ENCODE data around the gene FBXW11. TPM values are rescaled to one million over a fixed set of nuclear protein-coding genes. Genes with fewer than 3 reads are reported as not detected.
A peak's percentile ranks its signal among the peaks of the same experiment; 100 is the strongest.

The FBXW11 gene
- total RNA-seq, 1 experiment from 2014 or later, result 52.2 TPM

DNA sequence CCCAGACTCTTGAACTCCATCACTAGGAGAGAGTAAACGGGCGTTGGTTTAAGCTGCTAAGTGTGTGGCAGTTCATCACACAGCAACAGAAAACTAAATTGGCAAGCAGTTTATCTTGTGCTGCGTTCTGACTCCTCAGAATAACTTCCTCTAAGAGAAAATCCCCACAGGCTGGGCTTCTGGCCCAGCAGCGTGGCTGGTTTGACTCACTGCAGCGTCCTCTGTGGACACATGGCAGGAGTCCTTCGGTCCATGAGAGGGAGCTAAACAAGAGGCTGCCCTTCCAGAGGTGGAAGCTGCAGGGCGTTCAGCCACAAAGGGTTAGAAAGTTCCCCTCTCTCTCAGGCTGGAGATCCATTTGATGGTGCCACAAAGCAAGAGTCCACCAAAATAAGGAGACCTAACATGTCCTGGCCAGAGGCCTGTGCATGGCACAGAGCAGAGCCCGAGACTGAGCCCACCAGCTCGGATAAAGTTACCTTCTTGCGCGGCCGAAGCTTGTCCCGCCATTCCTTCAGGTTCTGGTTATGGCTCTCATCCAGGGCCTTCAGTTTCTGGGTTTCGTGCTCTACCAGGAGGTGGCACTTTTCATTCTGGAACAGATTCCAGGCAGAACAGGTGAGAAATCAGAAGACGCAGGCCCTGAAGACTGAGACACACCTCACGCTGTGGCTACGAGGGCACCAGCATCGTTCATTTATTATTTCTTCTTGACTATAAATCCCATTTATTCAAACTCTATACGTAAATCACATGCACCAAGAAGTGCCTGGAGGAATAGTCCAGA, 46.2 kb upstream of the FBXW11 start:
- H3K36me3 Mint-ChIP-seq, result peaks cover 12% of the 10 kb centered on the region
- CTCF ChIA-PET, result interaction anchor here (0.7 to 2.0 kb wide), 9 partner anchors 19 to 241 kb away, joined by 3 to 7 read pairs (median 5); partner anchors contain the start of gene FBXW11
- H3K27me3 Mint-ChIP-seq (ENCODE audit: low read depth), result no peaks in the 10 kb centered on the region
- POLR2A ChIA-PET, result interaction anchor here (0.6 kb wide), 1 partner anchor 28 kb away, joined by 3 read pairs; no protein-coding TSS in a partner anchor
- TF ChIP-seq, protein P1, sequence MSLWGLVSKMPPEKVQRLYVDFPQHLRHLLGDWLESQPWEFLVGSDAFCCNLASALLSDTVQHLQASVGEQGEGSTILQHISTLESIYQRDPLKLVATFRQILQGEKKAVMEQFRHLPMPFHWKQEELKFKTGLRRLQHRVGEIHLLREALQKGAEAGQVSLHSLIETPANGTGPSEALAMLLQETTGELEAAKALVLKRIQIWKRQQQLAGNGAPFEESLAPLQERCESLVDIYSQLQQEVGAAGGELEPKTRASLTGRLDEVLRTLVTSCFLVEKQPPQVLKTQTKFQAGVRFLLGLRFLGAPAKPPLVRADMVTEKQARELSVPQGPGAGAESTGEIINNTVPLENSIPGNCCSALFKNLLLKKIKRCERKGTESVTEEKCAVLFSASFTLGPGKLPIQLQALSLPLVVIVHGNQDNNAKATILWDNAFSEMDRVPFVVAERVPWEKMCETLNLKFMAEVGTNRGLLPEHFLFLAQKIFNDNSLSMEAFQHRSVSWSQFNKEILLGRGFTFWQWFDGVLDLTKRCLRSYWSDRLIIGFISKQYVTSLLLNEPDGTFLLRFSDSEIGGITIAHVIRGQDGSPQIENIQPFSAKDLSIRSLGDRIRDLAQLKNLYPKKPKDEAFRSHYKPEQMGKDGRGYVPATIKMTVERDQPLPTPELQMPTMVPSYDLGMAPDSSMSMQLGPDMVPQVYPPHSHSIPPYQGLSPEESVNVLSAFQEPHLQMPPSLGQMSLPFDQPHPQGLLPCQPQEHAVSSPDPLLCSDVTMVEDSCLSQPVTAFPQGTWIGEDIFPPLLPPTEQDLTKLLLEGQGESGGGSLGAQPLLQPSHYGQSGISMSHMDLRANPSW (CRISPR knock-in tag; conservative IDR thresholded peaks at IDR 0.05; ENCODE audit: low read depth), result no peak
- TF ChIP-seq NFYB (CRISPR knock-in tag; conservative IDR thresholded peaks at IDR 0.05; ENCODE audit: low read depth) (no peak), PRRX2 (CRISPR knock-in tag; IDR thresholded peaks at IDR 0.05) (no peak), TEAD4 (CRISPR knock-in tag; IDR thresholded peaks at IDR 0.05) (no peak), ZNF219 (CRISPR knock-in tag; IDR thresholded peaks at IDR 0.05; ENCODE audit: borderline replicate concordance) (no peak)
- TF ChIP-seq, protein P2, sequence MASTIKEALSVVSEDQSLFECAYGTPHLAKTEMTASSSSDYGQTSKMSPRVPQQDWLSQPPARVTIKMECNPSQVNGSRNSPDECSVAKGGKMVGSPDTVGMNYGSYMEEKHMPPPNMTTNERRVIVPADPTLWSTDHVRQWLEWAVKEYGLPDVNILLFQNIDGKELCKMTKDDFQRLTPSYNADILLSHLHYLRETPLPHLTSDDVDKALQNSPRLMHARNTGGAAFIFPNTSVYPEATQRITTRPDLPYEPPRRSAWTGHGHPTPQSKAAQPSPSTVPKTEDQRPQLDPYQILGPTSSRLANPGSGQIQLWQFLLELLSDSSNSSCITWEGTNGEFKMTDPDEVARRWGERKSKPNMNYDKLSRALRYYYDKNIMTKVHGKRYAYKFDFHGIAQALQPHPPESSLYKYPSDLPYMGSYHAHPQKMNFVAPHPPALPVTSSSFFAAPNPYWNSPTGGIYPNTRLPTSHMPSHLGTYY (CRISPR knock-in tag; IDR thresholded peaks at IDR 0.05), result no peak
- TF ChIP-seq, protein P3, sequence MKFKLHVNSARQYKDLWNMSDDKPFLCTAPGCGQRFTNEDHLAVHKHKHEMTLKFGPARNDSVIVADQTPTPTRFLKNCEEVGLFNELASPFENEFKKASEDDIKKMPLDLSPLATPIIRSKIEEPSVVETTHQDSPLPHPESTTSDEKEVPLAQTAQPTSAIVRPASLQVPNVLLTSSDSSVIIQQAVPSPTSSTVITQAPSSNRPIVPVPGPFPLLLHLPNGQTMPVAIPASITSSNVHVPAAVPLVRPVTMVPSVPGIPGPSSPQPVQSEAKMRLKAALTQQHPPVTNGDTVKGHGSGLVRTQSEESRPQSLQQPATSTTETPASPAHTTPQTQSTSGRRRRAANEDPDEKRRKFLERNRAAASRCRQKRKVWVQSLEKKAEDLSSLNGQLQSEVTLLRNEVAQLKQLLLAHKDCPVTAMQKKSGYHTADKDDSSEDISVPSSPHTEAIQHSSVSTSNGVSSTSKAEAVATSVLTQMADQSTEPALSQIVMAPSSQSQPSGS (CRISPR knock-in tag; IDR thresholded peaks at IDR 0.05; ENCODE audit: borderline replicate concordance, low read depth), result no peak
- TF ChIP-seq, protein P4, sequence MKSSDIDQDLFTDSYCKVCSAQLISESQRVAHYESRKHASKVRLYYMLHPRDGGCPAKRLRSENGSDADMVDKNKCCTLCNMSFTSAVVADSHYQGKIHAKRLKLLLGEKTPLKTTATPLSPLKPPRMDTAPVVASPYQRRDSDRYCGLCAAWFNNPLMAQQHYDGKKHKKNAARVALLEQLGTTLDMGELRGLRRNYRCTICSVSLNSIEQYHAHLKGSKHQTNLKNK (CRISPR knock-in tag; IDR thresholded peaks at IDR 0.05), result no peak
- H3K9me3 Mint-ChIP-seq, result no peaks in the 10 kb centered on the region
- H3K4me1 Mint-ChIP-seq, result peaks cover 17% of the 10 kb centered on the region
- no peak for DNase-seq (ENCODE audit: low spot score)
- no peak; the same call in 1 of the 2 replicates for ATAC-seq
- H3K27ac Mint-ChIP-seq, result no peak overlapping the region
- H3K4me3 Mint-ChIP-seq, result no peak overlapping the region

DNA sequence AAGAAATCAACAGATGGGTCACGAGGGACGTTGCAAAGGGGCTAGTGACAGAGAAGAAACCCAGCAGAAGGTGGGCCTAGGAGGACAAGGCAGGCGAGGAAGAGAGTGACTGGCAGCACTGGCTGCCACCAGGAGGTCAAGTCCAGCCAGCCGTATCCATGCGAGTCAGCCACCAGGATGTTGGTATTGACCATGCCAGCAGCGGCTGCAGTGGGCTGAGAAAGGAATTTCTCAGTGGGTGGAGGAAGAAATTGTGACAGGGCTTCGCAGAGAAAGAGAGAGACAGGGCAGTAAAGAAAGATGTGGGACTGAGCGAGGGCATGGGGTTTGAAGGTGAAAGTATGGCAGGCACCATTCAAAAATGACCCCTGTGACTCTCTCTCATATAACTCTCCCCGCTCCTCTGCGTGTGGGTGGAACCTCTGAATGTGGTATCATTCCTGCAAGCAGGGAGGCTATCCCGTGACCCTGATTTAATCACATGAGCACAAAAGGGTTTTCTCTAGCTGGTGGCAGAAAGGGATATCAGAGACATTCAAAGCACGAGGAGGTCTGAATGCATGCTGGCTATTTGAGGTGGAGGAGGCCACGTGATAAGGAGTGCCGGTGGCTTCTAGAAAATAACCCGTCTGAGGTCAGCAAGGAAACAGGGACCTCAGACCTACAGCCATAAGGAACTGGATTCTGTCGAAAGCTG, 45.4 kb upstream of the FBXW11 start:
- Mint-ChIP-seq H3K4me1 (peaks cover 17% of the 10 kb centered on the region), H3K27me3 (ENCODE audit: low read depth) (no peaks in the 10 kb centered on the region), H3K36me3 (peaks cover 12% of the 10 kb centered on the region), H3K27ac (peak overlapping the region; percentile 78; the same call in 1 of the 2 replicates), H3K4me3 (no peak overlapping the region), H3K9me3 (no peaks in the 10 kb centered on the region)
- ChIA-PET CTCF (interaction anchor here (0.8 to 1.5 kb wide), 5 partner anchors 20 to 140 kb away, joined by 3 to 7 read pairs (median 6); partner anchors contain the start of gene FBXW11), POLR2A (no interaction called here)
- DNase-seq (ENCODE audit: low spot score) (no peak), ATAC-seq (no peak)
- TF ChIP-seq, protein P5, sequence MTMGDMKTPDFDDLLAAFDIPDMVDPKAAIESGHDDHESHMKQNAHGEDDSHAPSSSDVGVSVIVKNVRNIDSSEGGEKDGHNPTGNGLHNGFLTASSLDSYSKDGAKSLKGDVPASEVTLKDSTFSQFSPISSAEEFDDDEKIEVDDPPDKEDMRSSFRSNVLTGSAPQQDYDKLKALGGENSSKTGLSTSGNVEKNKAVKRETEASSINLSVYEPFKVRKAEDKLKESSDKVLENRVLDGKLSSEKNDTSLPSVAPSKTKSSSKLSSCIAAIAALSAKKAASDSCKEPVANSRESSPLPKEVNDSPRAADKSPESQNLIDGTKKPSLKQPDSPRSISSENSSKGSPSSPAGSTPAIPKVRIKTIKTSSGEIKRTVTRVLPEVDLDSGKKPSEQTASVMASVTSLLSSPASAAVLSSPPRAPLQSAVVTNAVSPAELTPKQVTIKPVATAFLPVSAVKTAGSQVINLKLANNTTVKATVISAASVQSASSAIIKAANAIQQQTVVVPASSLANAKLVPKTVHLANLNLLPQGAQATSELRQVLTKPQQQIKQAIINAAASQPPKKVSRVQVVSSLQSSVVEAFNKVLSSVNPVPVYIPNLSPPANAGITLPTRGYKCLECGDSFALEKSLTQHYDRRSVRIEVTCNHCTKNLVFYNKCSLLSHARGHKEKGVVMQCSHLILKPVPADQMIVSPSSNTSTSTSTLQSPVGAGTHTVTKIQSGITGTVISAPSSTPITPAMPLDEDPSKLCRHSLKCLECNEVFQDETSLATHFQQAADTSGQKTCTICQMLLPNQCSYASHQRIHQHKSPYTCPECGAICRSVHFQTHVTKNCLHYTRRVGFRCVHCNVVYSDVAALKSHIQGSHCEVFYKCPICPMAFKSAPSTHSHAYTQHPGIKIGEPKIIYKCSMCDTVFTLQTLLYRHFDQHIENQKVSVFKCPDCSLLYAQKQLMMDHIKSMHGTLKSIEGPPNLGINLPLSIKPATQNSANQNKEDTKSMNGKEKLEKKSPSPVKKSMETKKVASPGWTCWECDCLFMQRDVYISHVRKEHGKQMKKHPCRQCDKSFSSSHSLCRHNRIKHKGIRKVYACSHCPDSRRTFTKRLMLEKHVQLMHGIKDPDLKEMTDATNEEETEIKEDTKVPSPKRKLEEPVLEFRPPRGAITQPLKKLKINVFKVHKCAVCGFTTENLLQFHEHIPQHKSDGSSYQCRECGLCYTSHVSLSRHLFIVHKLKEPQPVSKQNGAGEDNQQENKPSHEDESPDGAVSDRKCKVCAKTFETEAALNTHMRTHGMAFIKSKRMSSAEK (CRISPR knock-in tag; IDR thresholded peaks at IDR 0.05; ENCODE audit: borderline replicate concordance), result no peak
- TF ChIP-seq, protein P6, sequence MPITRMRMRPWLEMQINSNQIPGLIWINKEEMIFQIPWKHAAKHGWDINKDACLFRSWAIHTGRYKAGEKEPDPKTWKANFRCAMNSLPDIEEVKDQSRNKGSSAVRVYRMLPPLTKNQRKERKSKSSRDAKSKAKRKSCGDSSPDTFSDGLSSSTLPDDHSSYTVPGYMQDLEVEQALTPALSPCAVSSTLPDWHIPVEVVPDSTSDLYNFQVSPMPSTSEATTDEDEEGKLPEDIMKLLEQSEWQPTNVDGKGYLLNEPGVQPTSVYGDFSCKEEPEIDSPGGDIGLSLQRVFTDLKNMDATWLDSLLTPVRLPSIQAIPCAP (CRISPR knock-in tag; IDR thresholded peaks at IDR 0.05), result no peak
- TF ChIP-seq EMX1 (CRISPR knock-in tag; IDR thresholded peaks at IDR 0.05) (no peak), CREM (CRISPR knock-in tag; IDR thresholded peaks at IDR 0.05) (no peak)
- TF ChIP-seq, protein P7, sequence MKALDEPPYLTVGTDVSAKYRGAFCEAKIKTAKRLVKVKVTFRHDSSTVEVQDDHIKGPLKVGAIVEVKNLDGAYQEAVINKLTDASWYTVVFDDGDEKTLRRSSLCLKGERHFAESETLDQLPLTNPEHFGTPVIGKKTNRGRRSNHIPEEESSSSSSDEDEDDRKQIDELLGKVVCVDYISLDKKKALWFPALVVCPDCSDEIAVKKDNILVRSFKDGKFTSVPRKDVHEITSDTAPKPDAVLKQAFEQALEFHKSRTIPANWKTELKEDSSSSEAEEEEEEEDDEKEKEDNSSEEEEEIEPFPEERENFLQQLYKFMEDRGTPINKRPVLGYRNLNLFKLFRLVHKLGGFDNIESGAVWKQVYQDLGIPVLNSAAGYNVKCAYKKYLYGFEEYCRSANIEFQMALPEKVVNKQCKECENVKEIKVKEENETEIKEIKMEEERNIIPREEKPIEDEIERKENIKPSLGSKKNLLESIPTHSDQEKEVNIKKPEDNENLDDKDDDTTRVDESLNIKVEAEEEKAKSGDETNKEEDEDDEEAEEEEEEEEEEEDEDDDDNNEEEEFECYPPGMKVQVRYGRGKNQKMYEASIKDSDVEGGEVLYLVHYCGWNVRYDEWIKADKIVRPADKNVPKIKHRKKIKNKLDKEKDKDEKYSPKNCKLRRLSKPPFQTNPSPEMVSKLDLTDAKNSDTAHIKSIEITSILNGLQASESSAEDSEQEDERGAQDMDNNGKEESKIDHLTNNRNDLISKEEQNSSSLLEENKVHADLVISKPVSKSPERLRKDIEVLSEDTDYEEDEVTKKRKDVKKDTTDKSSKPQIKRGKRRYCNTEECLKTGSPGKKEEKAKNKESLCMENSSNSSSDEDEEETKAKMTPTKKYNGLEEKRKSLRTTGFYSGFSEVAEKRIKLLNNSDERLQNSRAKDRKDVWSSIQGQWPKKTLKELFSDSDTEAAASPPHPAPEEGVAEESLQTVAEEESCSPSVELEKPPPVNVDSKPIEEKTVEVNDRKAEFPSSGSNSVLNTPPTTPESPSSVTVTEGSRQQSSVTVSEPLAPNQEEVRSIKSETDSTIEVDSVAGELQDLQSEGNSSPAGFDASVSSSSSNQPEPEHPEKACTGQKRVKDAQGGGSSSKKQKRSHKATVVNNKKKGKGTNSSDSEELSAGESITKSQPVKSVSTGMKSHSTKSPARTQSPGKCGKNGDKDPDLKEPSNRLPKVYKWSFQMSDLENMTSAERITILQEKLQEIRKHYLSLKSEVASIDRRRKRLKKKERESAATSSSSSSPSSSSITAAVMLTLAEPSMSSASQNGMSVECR (CRISPR knock-in tag; IDR thresholded peaks at IDR 0.05; ENCODE audit: borderline replicate concordance), result no peak
- TF ChIP-seq, protein P8, sequence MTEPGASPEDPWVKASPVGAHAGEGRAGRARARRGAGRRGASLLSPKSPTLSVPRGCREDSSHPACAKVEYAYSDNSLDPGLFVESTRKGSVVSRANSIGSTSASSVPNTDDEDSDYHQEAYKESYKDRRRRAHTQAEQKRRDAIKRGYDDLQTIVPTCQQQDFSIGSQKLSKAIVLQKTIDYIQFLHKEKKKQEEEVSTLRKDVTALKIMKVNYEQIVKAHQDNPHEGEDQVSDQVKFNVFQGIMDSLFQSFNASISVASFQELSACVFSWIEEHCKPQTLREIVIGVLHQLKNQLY (CRISPR knock-in tag; IDR thresholded peaks at IDR 0.05), result no peak
- TF ChIP-seq, protein P4 (CRISPR knock-in tag; IDR thresholded peaks at IDR 0.05), result no peak
